NT2/D1 (cell line): ENCODE results near the gene RANGAP1.

Experiments
- YY1 ChIP-seq: IDR thresholded peaks from 2 replicates; pipeline ENCODE4 v1.6.1; 2011; ENCODE audit not compliant: insufficient read length, insufficient read depth
- ZNF274 ChIP-seq: IDR thresholded peaks from 2 replicates; pipeline ENCODE4 v1.6.1; 2011; ENCODE audit warnings: mild to moderate bottlenecking, low read depth, low read length

GRCh38 chr22:41238570-41239442, 47.2 kb downstream of the RANGAP1 start:
- TF ChIP-seq ZNF274 (no peak), YY1 (no peak)
